Esophagus muscularis mucosa (tissue), 4 donors: ENCODE results near the gene ACVR1B.

ENCODE experiments used
- CTCF ChIP-seq, 3 experiments: fragments of 200-600 bp in 2 of 3; fragments of 450-650 bp in 1 of 3; sonication (generic) in 2 of 3; IDR thresholded peaks; one replicate each; pipeline ENCODE4 v1.5.1; 2017 to 2019; ENCODE audit warnings: antibody characterized with exemption in 3 of 3, mild to moderate bottlenecking in 2 of 3, moderate library complexity in 1 of 3
- EP300 ChIP-seq: sonication (generic); formaldehyde crosslinking; IDR thresholded peaks from one replicate; pipeline ENCODE4 v1.6.1; 2017; ENCODE audit warnings: antibody characterized with exemption
- POLR2A ChIP-seq: fragments of 450-650 bp; IDR thresholded peaks from one replicate; pipeline ENCODE4 v1.6.1; 2017; ENCODE audit warnings: antibody characterized with exemption, moderate library complexity, mild to moderate bottlenecking, low read depth
- POLR2AphosphoS5 ChIP-seq, 2 donors: sonication (generic); formaldehyde crosslinking; IDR thresholded peaks; one replicate each; pipeline ENCODE4 v1.6.1; 2017; ENCODE audit warnings: antibody characterized with exemption in 2 of 2

GRCh38 chr12:51934080-51934479 is 17.4 kb upstream of the ACVR1B start:
- TF ChIP-seq CTCF (IDR thresholded peaks at IDR 0.05) (no peak), POLR2AphosphoS5 (IDR thresholded peaks at IDR 0.05) (no peak), EP300 (no peak), POLR2A (no peak)
